CD4-positive, alpha-beta T cell treated with Interleukin-17A for 4 hours (primary cell): ENCODE results near the gene YEATS2.

ENCODE experiments used
- DNase-seq: peaks from one replicate; pipeline ENCODE4 v3.0.0-alpha.2; 2020; ENCODE audit warnings: mixed read lengths

The YEATS2 gene

DNA sequence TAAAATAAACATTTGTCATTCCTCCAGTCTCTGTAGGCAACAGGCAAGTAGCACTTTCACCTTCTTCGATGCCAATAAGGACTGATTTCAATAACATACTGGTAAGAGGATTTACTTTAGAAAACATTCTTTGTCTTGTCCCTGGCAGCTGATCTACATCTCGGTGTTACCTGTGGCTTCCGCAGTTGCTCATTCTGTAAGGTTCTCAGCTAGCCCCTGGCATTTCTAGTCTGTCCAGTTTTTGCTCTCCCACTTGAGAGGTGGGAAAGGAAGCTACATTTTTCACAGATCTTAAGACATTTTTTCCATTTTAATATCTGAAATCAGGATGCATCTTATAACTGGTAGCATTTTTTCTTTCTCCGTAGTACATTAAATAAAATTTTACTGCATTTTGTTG is 147.5 kb downstream of the YEATS2 start:
- DNase-seq, result no peak

DNA sequence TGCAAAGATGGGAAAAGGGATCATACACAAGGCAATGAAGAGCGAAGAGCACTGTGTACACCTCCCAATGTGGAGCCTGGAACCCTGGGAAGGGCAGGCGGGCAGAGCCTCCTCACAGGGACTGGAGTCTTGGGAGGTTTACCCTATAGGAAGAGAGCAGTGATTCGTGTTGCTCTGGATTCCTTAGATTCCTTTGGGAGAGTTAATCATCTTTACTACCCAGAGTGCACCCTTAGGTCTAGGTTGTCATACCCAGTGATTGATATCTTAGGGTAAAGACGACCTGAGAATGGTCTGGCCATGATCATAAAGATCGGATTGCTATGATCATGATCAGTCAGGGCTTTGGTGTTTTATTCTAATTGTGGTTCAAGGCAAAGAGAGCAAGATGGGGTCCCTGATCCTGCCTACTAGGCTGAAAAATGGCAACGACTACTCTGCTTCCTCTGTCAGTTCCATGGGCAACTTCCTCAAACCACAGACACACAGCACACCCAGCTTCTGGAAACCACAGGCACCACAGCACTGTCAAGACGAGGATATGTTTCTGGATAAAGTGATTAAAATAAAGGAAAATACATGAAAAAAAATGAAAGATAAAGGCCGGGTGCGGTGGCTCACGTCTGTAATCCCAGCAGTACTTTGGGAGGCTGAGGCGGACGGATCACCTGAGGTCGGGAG is 148.2 kb downstream of the YEATS2 start:
- no peak for DNase-seq

DNA sequence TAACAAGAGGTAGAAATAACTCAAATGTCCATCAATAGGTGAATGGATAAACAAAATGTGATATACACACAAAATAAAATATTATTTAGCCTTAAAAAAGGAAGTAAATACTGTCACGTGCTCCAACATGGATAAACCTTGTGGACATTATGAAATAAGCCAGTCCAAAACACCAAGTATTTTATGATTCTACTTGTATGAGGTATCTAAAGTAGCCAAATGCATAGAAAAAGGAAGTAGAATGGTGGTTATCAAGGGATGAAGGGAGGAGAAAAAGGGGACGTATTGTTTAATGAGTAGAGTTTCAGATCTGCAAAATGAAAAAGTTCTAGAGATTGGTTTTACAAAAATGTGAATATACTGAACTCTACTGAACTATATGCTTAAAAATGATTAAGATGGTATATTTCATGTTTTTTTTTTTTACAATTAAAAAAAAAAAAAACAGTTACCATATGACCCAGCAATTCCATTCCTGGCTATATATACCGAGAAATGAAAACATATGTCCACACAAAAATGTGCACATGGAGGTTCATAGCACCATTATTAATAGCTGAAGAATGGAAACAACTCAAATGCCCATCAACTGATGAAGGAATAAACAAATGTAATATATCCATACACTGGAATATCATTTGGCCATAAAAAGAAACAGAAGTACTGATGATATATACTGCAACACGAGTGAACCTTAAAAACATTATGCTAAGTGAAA is 156.9 kb downstream of the YEATS2 start:
- no peak for DNase-seq

DNA sequence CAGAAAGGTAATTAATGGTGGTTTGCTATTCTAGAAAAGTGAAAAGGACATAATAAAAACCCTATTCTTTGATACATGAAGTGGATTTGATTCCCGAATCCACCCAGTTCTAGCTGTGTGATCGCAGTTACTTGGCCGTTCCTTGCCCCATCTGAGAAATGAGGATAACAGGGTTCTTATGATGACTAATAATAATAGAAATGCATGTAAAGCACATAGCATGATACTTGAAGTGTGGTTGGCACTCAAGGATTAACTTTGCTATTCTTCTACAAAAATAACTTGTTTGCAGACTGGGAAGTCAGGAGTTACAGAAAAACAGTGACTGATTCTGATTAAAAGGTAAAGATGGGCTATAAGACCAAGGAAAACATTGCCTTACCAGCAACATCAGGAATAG is 160.3 kb downstream of the YEATS2 start:
- no peak for DNase-seq
